Upper lobe of left lung (tissue), 6 donors: Measurements from ENCODE around the gene SCP2. TPM values are rescaled to one million over a fixed set of nuclear protein-coding genes. Genes with fewer than 3 reads are reported as not detected.
"Not testable (repeated sequence)": the region's sequence is repeated elsewhere in the genome, so short reads cannot be mapped to it uniquely, and the experiment has no call there.

Experiments used
- ATAC-seq, 2 donors: fragments of 200-7000 bp; cut with Tn5 transposase; one replicate each; pipeline ENCODE4 v1.9.1; 2022; ENCODE audit warnings: mild to moderate bottlenecking in 2 of 2, moderate library complexity in 2 of 2; ENCODE audit not compliant: low FRiP score in 2 of 2
- DNase-seq, 2 donors: peaks; one replicate each; pipeline ENCODE4 v3.0.0-alpha.2; 2019 to 2020
- H3K27ac ChIP-seq, 4 donors: fragments of 200-600 bp; sonication (generic); one replicate each; pipeline ENCODE4 v1.5.1; 2016 to 2019
- H3K27me3 ChIP-seq, 4 donors: fragments of 200-600 bp; sonication (generic); one replicate each; pipeline ENCODE4 v1.5.1; 2017 to 2019
- H3K36me3 ChIP-seq, 4 donors: fragments of 200-600 bp; sonication (generic); one replicate each; pipeline ENCODE4 v1.5.1; 2016 to 2019
- H3K4me1 ChIP-seq, 4 donors: fragments of 200-600 bp; sonication (generic); one replicate each; pipeline ENCODE4 v1.5.1; 2018 to 2019
- H3K4me3 ChIP-seq, 4 donors: fragments of 200-600 bp; sonication (generic); one replicate each; pipeline ENCODE4 v1.5.1; 2017 to 2019; ENCODE audit warnings: mild to moderate bottlenecking in 2 of 4, moderate library complexity in 1 of 4
- H3K9me3 ChIP-seq, 4 donors: fragments of 200-600 bp; sonication (generic); one replicate each; pipeline ENCODE4 v1.5.1; 2018 to 2019
- EP300 ChIP-seq, 4 donors: sonication (generic); formaldehyde crosslinking; IDR thresholded peaks; one replicate each; pipeline ENCODE4 v1.5.1; 2017; ENCODE audit warnings: antibody characterized with exemption in 4 of 4, control low read depth in 2 of 4
- POLR2A ChIP-seq, 4 donors: fragments of 450-650 bp; IDR thresholded peaks; one replicate each; pipeline ENCODE4 v1.5.1; 2016 to 2017; ENCODE audit warnings: antibody characterized with exemption in 4 of 4, mild to moderate bottlenecking in 2 of 4
- POLR2AphosphoS5 ChIP-seq, 2 donors: sonication (generic); formaldehyde crosslinking; IDR thresholded peaks; one replicate each; pipeline ENCODE4 v1.5.1; 2017; ENCODE audit warnings: antibody characterized with exemption in 2 of 2
- WGBS, 2 donors: methylation state at CpG; one replicate each; pipeline ENCODE4 v1.1.5; 2017 to 2018; 5-methylcytosine and 5-hydroxymethylcytosine counted together
- total RNA-seq, 6 donors: library from RNA; depleted of rRNA in 4 of 6; stranded (reverse); fragments of >200 nt in 4 of 6; gene quantifications; one replicate each; pipeline versions ENCODE4 v1.1.0 to v1.2.1, GENCODE V29; 2016 to 2021
- TF ChIP-seq, protein P1 (sequence below), 6 experiments: fragments of 450-650 bp in 4 of 6; fragments of 200-600 bp in 2 of 6; sonication (generic) in 2 of 6; IDR thresholded peaks; one replicate each; pipeline ENCODE4 v1.5.1; 2016 to 2019; ENCODE audit warnings: antibody characterized with exemption in 6 of 6
- donor health status: DM: no; HTN: no; CAD: no; lungs with moderate emphysema.
- donor health status: DM: no; HTN: yes; CAD: no; lungs with severe emphysema.

Gene SCP2
- total RNA-seq, 6 donors from 2014 or later, result 52.4 to 173 (median 131) TPM

DNA sequence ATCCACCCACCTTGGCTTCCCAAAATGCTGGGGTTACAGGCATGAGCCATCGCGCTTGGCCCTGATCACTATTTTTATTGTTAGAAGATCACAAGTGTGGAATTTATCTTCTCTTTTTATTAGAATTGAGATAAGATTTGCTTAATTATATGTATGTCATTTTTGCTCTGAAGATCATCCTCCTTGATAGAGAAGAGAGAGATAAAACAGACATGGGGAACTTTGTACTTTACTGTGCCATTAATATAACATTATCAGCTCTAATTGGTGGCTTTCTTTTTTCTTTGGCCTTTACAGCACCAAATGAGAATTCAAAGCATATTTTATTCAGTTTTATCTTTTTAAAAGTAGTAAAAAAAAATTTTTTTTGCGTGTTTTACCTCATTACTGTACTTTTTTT, 46.8 kb downstream of the SCP2 start:
- DNase-seq, result no peak
- TF ChIP-seq POLR2AphosphoS5 (IDR thresholded peaks at IDR 0.05), result no peak
- TF ChIP-seq EP300 (IDR thresholded peaks at IDR 0.05), result no peak
- TF ChIP-seq, protein P1, sequence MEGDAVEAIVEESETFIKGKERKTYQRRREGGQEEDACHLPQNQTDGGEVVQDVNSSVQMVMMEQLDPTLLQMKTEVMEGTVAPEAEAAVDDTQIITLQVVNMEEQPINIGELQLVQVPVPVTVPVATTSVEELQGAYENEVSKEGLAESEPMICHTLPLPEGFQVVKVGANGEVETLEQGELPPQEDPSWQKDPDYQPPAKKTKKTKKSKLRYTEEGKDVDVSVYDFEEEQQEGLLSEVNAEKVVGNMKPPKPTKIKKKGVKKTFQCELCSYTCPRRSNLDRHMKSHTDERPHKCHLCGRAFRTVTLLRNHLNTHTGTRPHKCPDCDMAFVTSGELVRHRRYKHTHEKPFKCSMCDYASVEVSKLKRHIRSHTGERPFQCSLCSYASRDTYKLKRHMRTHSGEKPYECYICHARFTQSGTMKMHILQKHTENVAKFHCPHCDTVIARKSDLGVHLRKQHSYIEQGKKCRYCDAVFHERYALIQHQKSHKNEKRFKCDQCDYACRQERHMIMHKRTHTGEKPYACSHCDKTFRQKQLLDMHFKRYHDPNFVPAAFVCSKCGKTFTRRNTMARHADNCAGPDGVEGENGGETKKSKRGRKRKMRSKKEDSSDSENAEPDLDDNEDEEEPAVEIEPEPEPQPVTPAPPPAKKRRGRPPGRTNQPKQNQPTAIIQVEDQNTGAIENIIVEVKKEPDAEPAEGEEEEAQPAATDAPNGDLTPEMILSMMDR (IDR thresholded peaks at IDR 0.05), result no peak
- TF ChIP-seq POLR2A (IDR thresholded peaks at IDR 0.05), result no peak
- no peaks in the 10 kb centered on the region for H3K4me1 ChIP-seq
- no peaks in the 10 kb centered on the region for H3K27me3 ChIP-seq
- H3K9me3 ChIP-seq, result no peaks in the 10 kb centered on the region
- H3K36me3 ChIP-seq, result peaks cover 0 to 31% (median 3%) of the 10 kb centered on the region in 4 donors
- WGBS, 2 donors, result 94 to 96% methylated on average over 3 of the region's 3 CpGs
- no peak overlapping the region for H3K4me3 ChIP-seq
- H3K27ac ChIP-seq, result no peak overlapping the region
- ATAC-seq, result no peak

DNA sequence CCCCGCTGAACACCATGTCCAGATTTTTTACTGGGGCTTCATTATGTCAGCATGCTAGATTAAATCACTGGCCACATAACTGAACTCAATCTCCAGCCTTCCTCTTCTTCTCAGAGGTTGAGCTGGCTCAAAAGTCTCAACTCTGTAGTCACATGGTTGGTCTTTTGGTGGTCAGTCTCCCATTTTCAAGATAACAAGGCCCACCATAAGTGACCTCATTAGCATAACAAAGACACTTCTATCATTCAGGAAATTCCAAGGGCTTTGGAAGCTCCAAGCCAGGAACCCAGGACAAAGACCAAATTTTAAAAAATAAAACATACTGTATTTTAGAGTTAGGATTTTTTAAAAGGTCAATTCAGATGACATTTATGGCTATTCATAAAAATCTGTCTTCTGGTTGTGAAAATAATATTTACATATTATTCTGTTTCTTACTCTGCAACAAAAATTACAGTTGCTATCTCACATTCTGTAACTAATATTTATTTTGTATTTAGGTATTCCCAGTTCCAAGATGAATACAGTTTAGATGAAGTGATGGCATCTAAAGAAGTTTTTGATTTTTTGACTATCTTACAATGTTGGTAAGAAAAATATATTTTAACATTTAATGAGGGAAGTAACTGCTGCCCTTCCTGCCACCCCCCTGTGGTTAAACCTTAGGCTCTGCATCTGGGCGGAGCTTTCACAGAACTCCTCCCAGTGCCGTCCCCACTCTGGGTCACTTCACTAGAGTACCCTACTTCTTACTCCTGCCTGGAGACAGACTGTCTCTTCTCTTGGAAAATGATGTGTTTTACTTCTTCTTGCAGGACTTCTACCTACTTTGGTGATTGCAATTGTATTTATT, 49.3 kb downstream of the SCP2 start:
- peaks cover 0 to 52% (median 4%) of the 10 kb centered on the region in 4 donors for H3K36me3 ChIP-seq

DNA sequence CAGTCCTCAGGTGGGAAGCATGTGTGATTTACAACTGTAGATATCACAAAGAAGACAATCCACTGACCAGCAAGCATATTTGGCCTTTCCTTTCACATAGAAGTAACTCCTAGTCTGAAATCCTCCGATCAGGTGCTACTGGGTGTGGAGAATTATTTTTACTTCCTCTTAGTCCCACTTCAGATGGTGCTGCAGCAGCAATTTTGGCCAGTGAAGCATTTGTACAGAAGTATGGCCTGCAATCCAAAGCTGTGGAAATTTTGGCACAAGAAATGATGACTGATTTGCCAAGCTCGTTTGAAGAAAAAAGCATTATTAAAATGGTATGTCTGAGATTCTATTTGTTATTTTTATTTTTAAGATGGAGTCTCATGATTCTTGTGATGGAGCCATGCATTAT, 51.0 kb downstream of the SCP2 start:
- Histone ChIP-seq H3K4me1 (no peaks in the 10 kb centered on the region), H3K27me3 (no peaks in the 10 kb centered on the region), H3K9me3 (no peaks in the 10 kb centered on the region), H3K36me3 (peaks cover 0 to 62% (median 7%) of the 10 kb centered on the region in 4 donors), H3K4me3 (no peak overlapping the region), H3K27ac (no peak overlapping the region)
- WGBS, 2 donors, result 65 to 70% methylated on average over 2 of the region's 2 CpGs
- DNase-seq, result peak in 1 of 2 donors; percentile 23
- TF ChIP-seq, protein P1 (IDR thresholded peaks at IDR 0.05), result no peak
- TF ChIP-seq EP300 (IDR thresholded peaks at IDR 0.05) (no peak), POLR2AphosphoS5 (IDR thresholded peaks at IDR 0.05) (no peak), POLR2A (IDR thresholded peaks at IDR 0.05) (no peak)
- no peak for ATAC-seq

More for the DNA sequence above, 49.3 kb downstream of the SCP2 start:
- no peaks in the 10 kb centered on the region for H3K27me3 ChIP-seq
- no peaks in the 10 kb centered on the region for H3K9me3 ChIP-seq
- no peaks in the 10 kb centered on the region for H3K4me1 ChIP-seq
- no peak overlapping the region for H3K4me3 ChIP-seq
- no peak overlapping the region for H3K27ac ChIP-seq
- no peak for TF ChIP-seq POLR2AphosphoS5 (IDR thresholded peaks at IDR 0.05)
- no peak for TF ChIP-seq EP300 (IDR thresholded peaks at IDR 0.05)
- TF ChIP-seq, protein P1 (IDR thresholded peaks at IDR 0.05), result no peak
- TF ChIP-seq POLR2A (IDR thresholded peaks at IDR 0.05), result no peak
- DNase-seq (no peak), ATAC-seq (no peak)
- WGBS, 2 donors, result 78 to 82% methylated on average over 3 of the region's 3 CpGs

DNA sequence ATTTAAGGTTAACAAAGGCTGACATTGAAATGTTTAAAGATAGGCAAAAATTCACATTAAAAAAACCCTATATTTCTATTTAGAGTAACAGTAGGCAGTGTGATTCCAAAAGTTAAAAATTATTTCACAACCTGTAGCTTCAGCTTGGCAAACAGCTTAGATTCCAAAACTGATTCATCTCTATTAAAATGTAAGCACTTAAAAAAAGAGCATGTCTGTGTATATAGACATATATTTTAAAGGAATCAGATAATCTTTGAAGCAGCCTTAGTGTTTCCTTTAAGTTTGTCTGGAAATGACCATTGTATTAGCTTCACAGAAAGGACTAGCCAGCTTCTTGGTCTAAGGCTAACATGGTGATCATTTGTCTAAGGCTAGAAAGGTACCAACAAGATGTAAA, 65.7 kb downstream of the SCP2 start:
- H3K4me3 ChIP-seq, H3K9me3 ChIP-seq, ATAC-seq, H3K27me3 ChIP-seq, DNase-seq, H3K4me1 ChIP-seq, H3K27ac ChIP-seq: not testable (repeated sequence)
- peaks cover 0 to 18% (median 8%) of the 10 kb centered on the region in 4 donors for H3K36me3 ChIP-seq

DNA sequence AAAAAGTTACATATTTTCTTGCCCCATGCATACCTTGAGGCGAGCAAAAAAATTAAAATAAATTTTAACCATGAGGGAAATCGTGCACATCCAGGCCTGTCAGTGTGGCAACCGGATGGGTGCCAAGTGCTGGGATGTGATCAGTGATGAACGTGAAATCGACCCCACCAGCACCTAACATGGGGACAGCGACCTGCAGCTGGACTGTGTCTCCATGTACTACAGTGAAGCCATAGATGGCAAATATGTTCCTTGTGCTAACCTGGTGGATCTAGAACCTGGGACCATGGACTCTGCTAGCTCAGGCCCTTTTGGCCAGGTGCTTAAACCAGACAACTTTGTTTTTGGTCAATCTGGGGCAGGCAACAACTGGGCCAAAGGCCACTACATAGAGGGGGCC, 67.6 kb downstream of the SCP2 start:
- ATAC-seq (no peak), DNase-seq (no peak)
- Histone ChIP-seq H3K27ac (no peak overlapping the region), H3K36me3 (peaks cover 0 to 14% (median 6%) of the 10 kb centered on the region in 4 donors), H3K9me3 (no peaks in the 10 kb centered on the region), H3K4me1 (no peaks in the 10 kb centered on the region), H3K4me3 (no peak overlapping the region), H3K27me3 (no peaks in the 10 kb centered on the region)
- 87 to 96% methylated on average over 6 of the region's 6 CpGs for WGBS, 2 donors
- TF ChIP-seq, protein P1 (IDR thresholded peaks at IDR 0.05), result no peak
- TF ChIP-seq POLR2AphosphoS5 (IDR thresholded peaks at IDR 0.05) (no peak), POLR2A (IDR thresholded peaks at IDR 0.05) (no peak), EP300 (IDR thresholded peaks at IDR 0.05) (no peak)
